ENCODE results near the gene POLR2B. TPM values are rescaled to one million over a fixed set of nuclear protein-coding genes. Genes with fewer than 3 reads are reported as not detected.

POLR2B gene
- total and polyA plus RNA-seq, 2 of the 8 experiments (the other 6 are each of a cell fraction or from before 2014, with no cell fraction given): 59.3 to 115 TPM

DNA sequence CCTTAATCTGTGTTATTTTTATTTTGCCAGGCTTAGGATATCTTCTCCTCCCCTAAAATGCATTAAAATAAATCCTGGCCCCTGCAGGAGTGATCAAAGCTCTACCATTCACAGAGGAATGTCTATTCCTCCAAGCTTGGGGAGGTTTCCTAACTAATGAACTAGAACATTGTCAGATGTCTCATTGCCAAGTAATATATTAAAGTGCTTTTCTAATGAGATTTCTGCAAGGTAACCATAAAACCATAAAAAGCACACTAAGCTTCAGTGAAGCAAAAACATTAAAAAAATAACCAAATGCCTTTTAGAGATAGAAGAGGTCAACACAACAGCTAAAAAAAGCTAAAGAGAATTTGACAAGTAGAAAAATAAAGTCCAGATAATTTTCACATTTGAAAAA lies 96.7 kb downstream of the POLR2B start:
- no peak overlapping the region for H3K56ac ChIP-seq (replicated peaks; ENCODE audit: insufficient read length, low read depth, low read length)
- H3K23me2 ChIP-seq (ENCODE audit: low read depth, low read length): no peaks in the 10 kb centered on the region
- no peak overlapping the region for H3K27ac ChIP-seq (ENCODE audit: low read depth, low read length)
- TF ChIP-seq NRF1 (IDR thresholded peaks at IDR 0.05; ENCODE audit: low read depth, low read length): no peak
- TF ChIP-seq BACH1 (IDR thresholded peaks at IDR 0.05; ENCODE audit: low read length): no peak
- TF ChIP-seq RFX5 (IDR thresholded peaks at IDR 0.05; ENCODE audit: borderline replicate concordance, low read depth, low read length): no peak
- no peak for TF ChIP-seq RXRA (IDR thresholded peaks at IDR 0.05; ENCODE audit: insufficient read depth, low read depth, low read length)
- no peak for TF ChIP-seq NANOG (IDR thresholded peaks at IDR 0.05; ENCODE audit: insufficient read depth, low read depth, low read length, poor library complexity, severe bottlenecking)
- no peak for TF ChIP-seq CBX5 (IDR thresholded peaks at IDR 0.05; ENCODE audit: low read depth, low read length)
- TF ChIP-seq, protein P1, sequence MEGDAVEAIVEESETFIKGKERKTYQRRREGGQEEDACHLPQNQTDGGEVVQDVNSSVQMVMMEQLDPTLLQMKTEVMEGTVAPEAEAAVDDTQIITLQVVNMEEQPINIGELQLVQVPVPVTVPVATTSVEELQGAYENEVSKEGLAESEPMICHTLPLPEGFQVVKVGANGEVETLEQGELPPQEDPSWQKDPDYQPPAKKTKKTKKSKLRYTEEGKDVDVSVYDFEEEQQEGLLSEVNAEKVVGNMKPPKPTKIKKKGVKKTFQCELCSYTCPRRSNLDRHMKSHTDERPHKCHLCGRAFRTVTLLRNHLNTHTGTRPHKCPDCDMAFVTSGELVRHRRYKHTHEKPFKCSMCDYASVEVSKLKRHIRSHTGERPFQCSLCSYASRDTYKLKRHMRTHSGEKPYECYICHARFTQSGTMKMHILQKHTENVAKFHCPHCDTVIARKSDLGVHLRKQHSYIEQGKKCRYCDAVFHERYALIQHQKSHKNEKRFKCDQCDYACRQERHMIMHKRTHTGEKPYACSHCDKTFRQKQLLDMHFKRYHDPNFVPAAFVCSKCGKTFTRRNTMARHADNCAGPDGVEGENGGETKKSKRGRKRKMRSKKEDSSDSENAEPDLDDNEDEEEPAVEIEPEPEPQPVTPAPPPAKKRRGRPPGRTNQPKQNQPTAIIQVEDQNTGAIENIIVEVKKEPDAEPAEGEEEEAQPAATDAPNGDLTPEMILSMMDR (IDR thresholded peaks at IDR 0.05; ENCODE audit: control extremely low read depth in 1 of 3, insufficient read depth in 1 of 3, low read depth in 1 of 3, low read length in 3 of 3): no peak
- H3K14ac ChIP-seq (ENCODE audit: insufficient read length): no peak overlapping the region
- H3K79me1 ChIP-seq (ENCODE audit: low read depth, low read length): no peaks in the 10 kb centered on the region
- no peak overlapping the region for H2AFZ ChIP-seq (ENCODE audit: low read length)
- no peaks in the 10 kb centered on the region for H3K27me3 ChIP-seq (replicated peaks in 1 of 4; ENCODE audit: control insufficient read depth in 3 of 4, extremely low read depth in 1 of 4, insufficient read depth in 3 of 4, low read length in 3 of 4)
- no peaks in the 10 kb centered on the region for H4K20me1 ChIP-seq (replicated peaks in 1 of 2; ENCODE audit: control insufficient read depth in 1 of 2, insufficient read depth in 2 of 2, low read length in 2 of 2)
- no peak overlapping the region for H4K91ac ChIP-seq (replicated peaks; ENCODE audit: insufficient read length, low read length)
- no peaks in the 10 kb centered on the region for H3K9me3 ChIP-seq (ENCODE audit: insufficient read depth in 2 of 2, low read depth in 1 of 2, low read length in 1 of 2)
- H3K9ac ChIP-seq (replicated peaks in 1 of 4; ENCODE audit: extremely low read depth in 1 of 4, low read depth in 3 of 4, low read length in 3 of 4): no peak overlapping the region
- H3K4ac ChIP-seq (replicated peaks; ENCODE audit: insufficient read length, low read depth, low read length): no peak overlapping the region
- no peak overlapping the region for H2BK120ac ChIP-seq (replicated peaks; ENCODE audit: low read depth, low read length)
- H2BK5ac ChIP-seq (ENCODE audit: low read depth, low read length): no peak overlapping the region
- H3K4me1 ChIP-seq (replicated peaks in 1 of 4; ENCODE audit: control insufficient read depth in 3 of 4, insufficient read depth in 4 of 4, low read length in 3 of 4): peaks cover 5 to 6% (median 6%) of the 10 kb centered on the region in 4 experiments; a peak in 6 of 7 replicates
- no peak overlapping the region for H4K8ac ChIP-seq (ENCODE audit: extremely low read depth, insufficient read depth, low read length)
- FAIRE-seq (no peak), DNase-seq (ENCODE audit: low read depth in 1 of 2, low spot score in 2 of 2) (no peak)
- no peaks in the 10 kb centered on the region for H3K36me3 ChIP-seq (ENCODE audit: control insufficient read depth in 2 of 4, insufficient read depth in 4 of 4, low read length in 3 of 4)
- ChIA-PET CTCF (ENCODE audit: partially characterized antibody) (interaction anchor here (1.0 to 1.2 kb wide), 4 partner anchors 18 to 115 kb away, joined by 3 to 4 read pairs (median 4); no protein-coding TSS in a partner anchor), POLR2A (ENCODE audit: partially characterized antibody) (no interaction called here)
- H3K79me2 ChIP-seq (ENCODE audit: control insufficient read depth in 1 of 2, insufficient read depth in 2 of 2, low read length in 2 of 2): no peaks in the 10 kb centered on the region
- no peak overlapping the region for H2AK5ac ChIP-seq (ENCODE audit: low read depth, low read length)
- no peak overlapping the region for H4K5ac ChIP-seq (ENCODE audit: insufficient read length, low read depth, low read length)
- H3K4me2 ChIP-seq (ENCODE audit: insufficient read depth in 1 of 2, low read depth in 2 of 2, low read length in 2 of 2): no peak overlapping the region
- no peak overlapping the region for H2BK20ac ChIP-seq (ENCODE audit: low read length)
- H3K23ac ChIP-seq (ENCODE audit: insufficient read length): no peak overlapping the region
- H2BK15ac ChIP-seq (ENCODE audit: low read length): no peak overlapping the region
- no peak overlapping the region for H2BK12ac ChIP-seq (ENCODE audit: low read depth, low read length)
- no peak overlapping the region for H3K4me3 ChIP-seq (ENCODE audit: extremely low read depth in 1 of 4, insufficient read depth in 2 of 4, low read depth in 3 of 4, low read length in 4 of 4)
- no peak overlapping the region for H3K18ac ChIP-seq (ENCODE audit: extremely low read depth, low read length)
